Erythroblast (primary cell): ENCODE data around the gene CMTM2.

Experiments used
- GATA1 ChIP-seq: IDR thresholded peaks from 2 replicates; pipeline ENCODE4 v1.6.1; 2011; ENCODE audit warnings: low read depth, mild to moderate bottlenecking, control low read depth, low read length, moderate library complexity
- POLR2A ChIP-seq: IDR thresholded peaks from 2 replicates; pipeline ENCODE4 v1.6.1; 2011; ENCODE audit warnings: mild to moderate bottlenecking, low read length

DNA sequence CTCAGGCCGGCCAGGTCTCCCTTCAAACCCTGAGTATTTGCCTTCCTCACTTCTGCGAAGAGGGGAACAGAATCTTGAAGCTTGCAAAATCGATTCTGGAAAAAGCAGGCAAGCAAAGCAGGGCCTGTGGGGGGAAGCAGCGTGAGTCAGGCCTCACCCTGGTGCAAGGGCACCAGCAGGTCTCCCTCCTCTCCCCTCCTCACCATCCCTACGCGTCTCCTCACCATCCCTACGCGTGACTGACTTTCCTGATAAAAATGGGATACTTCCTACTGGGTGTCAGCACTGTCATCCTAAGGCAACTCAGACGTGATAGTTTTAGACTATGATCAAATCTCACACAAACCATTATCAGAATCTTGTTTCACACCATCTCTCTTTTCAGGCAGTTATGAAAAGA, 37.3 kb downstream of the CMTM2 start:
- no peak for TF ChIP-seq POLR2A
- TF ChIP-seq GATA1 = no peak
